ENCODE data around the gene SFXN3.

SFXN3 gene

DNA sequence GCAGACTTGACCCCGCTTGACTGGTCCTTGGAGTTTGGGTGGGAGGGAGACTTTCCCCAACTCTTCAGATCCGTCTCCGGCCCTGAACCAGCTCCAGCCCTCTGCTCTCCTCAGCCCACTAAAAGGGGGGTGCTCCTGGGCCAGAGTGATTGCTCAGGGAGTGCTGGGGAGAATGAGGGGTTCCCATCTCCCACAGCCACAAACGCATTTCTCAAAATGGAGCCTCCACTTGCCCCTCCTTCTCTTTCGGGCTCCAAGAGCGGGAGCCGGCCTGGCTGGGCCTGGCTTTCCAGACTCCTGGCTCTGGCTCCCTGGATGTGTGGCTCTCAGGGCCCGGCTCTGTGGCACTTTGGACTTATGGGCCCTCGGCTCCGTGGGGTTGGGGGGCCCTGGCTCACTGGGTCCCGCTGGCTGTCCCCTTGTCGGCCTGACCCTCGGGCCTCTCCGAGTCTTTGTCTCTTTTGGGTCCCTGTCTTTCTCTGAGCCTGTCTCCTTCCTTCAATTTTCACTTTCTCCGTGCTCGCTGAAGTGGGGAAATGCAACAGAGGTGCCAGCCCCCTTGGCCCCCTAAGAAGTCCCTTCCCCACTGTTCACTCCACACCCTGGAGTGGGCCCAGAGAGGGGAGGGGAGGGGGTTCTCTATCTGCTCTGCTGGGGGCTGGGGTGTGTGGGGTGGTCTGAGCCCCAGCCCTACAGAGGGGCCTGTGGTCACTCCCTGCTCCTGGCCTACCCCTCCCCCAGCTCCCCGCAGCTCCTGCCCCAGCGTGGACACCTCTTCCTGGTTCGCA lies 30.7 kb upstream of the SFXN3 start:
- no peak for DNase-seq (ENCODE audit: low spot score)
- TF ChIP-seq, protein P1, sequence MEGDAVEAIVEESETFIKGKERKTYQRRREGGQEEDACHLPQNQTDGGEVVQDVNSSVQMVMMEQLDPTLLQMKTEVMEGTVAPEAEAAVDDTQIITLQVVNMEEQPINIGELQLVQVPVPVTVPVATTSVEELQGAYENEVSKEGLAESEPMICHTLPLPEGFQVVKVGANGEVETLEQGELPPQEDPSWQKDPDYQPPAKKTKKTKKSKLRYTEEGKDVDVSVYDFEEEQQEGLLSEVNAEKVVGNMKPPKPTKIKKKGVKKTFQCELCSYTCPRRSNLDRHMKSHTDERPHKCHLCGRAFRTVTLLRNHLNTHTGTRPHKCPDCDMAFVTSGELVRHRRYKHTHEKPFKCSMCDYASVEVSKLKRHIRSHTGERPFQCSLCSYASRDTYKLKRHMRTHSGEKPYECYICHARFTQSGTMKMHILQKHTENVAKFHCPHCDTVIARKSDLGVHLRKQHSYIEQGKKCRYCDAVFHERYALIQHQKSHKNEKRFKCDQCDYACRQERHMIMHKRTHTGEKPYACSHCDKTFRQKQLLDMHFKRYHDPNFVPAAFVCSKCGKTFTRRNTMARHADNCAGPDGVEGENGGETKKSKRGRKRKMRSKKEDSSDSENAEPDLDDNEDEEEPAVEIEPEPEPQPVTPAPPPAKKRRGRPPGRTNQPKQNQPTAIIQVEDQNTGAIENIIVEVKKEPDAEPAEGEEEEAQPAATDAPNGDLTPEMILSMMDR (IDR thresholded peaks at IDR 0.05; ENCODE audit: extremely low read depth, insufficient read depth, missing control alignments), result no peak
- in situ Hi-C loops (cut with MboI; ENCODE audit: low pct_unique_long_range_greater_than_20kb, low sequenced_read_pairs, unreplicated experiment), result no loop called here

DNA sequence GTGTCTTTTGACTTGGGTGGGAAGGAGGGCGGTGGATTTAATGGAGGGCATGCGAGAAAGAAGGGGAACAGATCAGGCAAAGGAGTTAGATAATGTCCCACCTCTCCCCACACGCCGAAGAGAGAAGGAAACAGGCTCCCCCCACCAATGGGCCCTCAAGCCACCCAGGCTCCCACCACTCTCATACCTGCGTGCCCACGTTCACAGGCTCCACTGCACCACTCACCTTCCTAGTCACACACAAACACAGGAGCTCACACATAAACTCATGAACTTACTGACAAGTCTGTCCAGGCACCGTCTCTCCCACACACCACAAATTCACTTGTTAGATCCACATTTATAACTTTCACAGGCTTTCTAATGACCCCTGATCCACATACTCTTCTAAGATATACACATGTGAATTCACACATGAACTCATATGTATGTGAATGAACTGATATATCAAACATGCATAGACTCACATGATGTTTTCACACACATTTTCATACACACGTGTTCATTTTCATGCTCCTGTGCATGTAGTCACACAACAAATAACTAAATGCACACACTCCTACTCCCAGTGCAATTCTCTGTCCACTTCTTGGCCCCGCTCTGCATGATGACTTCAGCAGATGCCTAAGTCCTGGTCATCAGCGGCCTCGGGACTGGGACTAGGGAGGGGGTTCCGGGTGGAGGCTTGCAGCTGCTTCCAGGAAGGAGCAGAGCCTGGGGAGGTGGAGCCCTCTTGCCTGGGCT lies 29.9 kb upstream of the SFXN3 start:
- in situ Hi-C loops (cut with MboI; ENCODE audit: low pct_unique_long_range_greater_than_20kb, low sequenced_read_pairs, unreplicated experiment), result no loop called here
- TF ChIP-seq, protein P1 (IDR thresholded peaks at IDR 0.05; ENCODE audit: extremely low read depth, insufficient read depth, missing control alignments), result no peak
- no peak for DNase-seq (ENCODE audit: low spot score)

DNA sequence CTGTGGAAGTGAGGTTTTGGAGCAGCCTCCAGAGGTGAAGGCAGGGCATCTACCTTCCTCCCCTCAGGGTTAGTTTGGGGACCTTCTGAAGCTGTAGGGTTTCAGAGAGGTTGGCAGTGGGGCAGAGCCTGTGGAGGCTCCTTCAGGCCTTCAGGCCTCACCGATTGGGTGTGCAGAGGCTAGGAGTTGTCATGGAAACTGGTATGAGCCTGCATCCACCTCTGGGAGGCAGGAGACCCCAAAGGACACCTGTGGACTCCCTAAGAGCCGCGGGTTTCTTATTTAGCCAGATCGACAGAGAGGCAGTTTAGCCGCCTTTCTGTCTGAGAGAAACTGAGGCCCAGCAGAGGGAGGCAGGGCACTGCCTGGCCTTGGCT lies 29.4 kb upstream of the SFXN3 start:
- in situ Hi-C loops (cut with MboI; ENCODE audit: low pct_unique_long_range_greater_than_20kb, low sequenced_read_pairs, unreplicated experiment), result no loop called here
- TF ChIP-seq, protein P1 (IDR thresholded peaks at IDR 0.05; ENCODE audit: extremely low read depth, insufficient read depth, missing control alignments), result no peak
- no peak for DNase-seq (ENCODE audit: low spot score)

DNA sequence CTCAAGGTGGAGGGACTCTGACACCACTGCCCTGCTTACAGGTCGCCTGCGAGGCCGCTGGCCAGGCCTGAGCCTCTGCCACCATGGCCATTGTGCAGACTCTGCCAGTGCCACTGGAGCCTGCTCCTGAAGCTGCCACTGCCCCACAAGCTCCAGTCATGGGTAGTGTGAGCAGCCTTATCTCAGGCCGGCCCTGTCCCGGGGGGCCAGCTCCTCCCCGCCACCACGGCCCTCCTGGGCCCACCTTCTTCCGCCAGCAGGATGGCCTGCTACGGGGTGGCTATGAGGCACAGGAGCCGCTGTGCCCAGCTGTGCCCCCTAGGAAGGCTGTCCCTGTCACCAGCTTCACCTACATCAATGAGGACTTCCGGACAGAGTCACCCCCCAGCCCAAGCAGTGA lies 28.6 kb upstream of the SFXN3 start:
- DNase-seq (ENCODE audit: low spot score), result no peak
- in situ Hi-C loops (cut with MboI; ENCODE audit: low pct_unique_long_range_greater_than_20kb, low sequenced_read_pairs, unreplicated experiment), result no loop called here
- TF ChIP-seq, protein P1 (IDR thresholded peaks at IDR 0.05; ENCODE audit: extremely low read depth, insufficient read depth, missing control alignments), result no peak

DNA sequence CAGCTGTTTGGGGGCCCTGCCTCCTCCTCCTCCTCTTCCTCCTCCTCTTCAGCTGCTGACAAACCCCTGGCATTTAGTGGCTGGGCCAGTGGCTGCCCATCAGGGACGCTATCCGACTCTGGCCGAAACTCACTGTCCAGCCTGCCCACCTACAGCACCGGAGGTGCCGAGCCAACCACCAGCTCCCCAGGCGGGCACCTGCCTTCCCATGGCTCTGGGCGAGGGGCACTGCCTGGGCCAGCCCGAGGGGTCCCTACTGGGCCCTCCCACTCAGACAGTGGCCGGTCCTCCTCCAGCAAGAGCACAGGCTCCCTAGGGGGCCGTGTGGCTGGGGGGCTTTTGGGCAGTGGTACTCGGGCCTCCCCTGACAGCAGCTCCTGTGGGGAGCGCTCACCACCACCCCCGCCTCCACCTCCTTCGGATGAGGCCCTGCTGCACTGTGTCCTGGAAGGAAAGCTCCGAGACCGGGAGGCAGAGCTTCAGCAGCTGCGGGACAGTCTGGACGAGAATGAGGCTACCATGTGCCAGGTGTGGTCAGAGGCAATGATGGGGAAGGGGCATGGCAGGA lies 27.3 kb upstream of the SFXN3 start:
- DNase-seq (ENCODE audit: low spot score), result no peak
- TF ChIP-seq, protein P1 (IDR thresholded peaks at IDR 0.05; ENCODE audit: extremely low read depth, insufficient read depth, missing control alignments), result no peak
- in situ Hi-C loops (cut with MboI; ENCODE audit: low pct_unique_long_range_greater_than_20kb, low sequenced_read_pairs, unreplicated experiment), result no loop called here

DNA sequence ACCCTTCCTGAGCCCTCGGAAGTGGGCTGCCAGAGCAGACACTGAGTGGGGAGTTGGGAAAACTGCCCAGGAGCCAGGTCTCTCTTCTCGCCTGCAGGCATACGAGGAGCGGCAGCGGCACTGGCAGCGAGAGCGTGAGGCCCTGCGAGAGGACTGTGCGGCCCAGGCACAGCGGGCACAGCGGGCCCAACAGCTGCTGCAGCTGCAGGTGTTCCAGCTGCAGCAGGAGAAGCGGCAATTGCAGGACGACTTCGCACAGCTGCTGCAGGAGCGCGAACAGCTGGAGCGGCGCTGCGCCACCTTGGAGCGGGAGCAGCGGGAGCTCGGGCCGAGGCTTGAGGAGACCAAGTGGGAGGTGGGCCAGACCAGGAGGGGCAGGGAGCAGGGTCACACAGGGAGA lies 25.7 kb upstream of the SFXN3 start:
- DNase-seq (ENCODE audit: low spot score), result no peak
- TF ChIP-seq, protein P1 (IDR thresholded peaks at IDR 0.05; ENCODE audit: extremely low read depth, insufficient read depth, missing control alignments), result no peak
- in situ Hi-C loops (cut with MboI; ENCODE audit: low pct_unique_long_range_greater_than_20kb, low sequenced_read_pairs, unreplicated experiment), result no loop called here
